Measurements from ENCODE around the gene COA6.
"Not testable (repeated sequence)": the region's sequence is repeated elsewhere in the genome, so short reads cannot be mapped to it uniquely, and the experiment has no call there.

COA6 gene

GRCh38 chr1:234371414-234371813 is 1.8 kb upstream of the COA6 start:
- no peak for DNase-seq

DNA sequence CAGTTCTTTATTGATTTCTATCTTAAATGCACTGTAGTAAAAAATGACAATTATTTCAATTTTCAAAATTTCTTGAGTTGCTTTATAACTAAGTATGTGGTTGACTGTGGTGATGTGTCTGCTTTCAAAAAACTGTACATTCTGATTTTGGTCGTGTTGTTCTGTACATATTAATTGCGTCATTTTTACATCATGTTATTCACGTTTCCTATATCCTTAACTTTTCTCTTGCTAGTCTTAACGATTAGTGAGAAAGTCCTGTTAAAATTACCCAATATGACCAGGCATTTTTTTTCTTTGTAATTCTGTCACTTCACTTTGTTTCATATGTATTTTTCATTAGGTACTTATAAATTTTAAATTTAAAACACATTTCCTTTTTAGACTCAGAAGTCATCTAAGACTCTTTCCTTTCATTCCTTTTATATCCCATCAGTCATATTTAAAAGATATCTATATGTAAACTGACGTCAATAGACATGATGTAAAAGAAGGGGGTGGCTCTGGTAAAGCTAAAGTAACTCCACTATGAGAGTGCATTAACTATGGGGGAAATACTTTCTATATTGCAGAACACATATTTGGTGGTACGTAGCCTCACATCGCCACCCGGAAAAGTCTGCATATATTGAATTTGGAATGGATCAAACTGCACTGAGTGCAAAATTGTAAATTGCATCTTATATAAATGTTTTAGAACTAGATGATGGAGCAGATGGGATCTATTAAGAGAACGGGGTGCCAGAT is 1.1 kb upstream of the COA6 start:
- DNase-seq: no peak

DNA sequence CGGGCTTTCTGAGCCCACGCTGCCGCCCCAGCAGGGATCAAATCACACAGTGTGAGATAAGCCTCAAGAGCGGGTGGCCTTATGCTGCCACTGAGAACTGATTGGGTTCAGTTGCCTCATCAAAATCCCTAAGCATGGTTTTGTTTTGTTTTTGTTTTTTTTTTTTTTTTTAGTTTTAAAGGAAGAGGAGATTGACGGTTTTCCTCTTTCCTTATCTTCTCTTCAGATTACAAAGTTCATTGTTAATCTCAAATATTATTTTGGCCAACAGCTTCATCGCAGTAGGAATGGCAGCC is 651 bp downstream of the COA6 start:
- no peak for DNase-seq

GRCh38 chr1:234375672-234376071 is 2.4 kb downstream of the COA6 start:
- DNase-seq: no peak

GRCh38 chr1:234379591-234380109 is 6.4 kb downstream of the COA6 start:
- DNase-seq: not testable (repeated sequence)

- no peak for DNase-seq
Measured at GRCh38 chr1:234381699-234382555, 8.7 kb downstream of the COA6 start.

DNA sequence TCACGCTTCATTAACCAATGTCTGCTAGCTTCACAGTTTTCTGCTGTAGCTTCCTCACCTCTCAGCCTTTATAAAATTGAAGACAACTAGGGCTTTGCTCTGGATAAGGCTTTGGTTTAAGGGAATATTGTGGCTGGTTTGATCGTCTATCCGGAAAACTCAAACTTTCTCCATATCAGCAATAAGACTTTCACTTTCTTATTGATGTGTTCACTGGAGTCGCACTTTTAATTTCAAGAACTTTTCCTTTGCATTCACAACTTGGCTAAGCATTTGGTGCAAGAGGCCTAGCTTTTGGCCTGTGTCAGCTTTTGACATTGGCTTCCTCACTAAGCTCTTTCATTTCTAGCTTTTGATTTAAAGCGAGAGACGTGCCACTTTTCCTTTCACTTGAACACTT is 12.9 kb downstream of the COA6 start:
- no peak for DNase-seq

- DNase-seq: no peak
Measured at GRCh38 chr1:234388094-234388493, 14.8 kb downstream of the COA6 start.

DNA sequence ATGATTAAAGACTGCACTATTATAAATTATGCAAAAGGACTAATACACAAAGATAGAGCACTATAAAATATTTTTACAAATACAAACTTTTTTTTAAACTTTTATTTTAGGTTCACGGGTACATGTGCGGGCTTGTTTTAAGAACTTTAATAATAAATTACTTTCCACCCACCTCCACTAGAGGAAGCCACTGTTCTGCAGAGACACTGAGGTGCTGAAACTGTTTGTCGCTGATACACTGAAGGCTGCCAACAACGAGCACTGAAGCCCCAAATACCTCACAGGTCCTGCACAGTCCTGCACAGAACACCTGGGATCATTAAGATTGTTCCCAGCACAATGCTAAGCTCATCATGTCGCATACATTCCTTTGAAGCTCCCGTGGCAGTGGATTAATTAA is 19.9 kb downstream of the COA6 start:
- DNase-seq: no peak

DNA sequence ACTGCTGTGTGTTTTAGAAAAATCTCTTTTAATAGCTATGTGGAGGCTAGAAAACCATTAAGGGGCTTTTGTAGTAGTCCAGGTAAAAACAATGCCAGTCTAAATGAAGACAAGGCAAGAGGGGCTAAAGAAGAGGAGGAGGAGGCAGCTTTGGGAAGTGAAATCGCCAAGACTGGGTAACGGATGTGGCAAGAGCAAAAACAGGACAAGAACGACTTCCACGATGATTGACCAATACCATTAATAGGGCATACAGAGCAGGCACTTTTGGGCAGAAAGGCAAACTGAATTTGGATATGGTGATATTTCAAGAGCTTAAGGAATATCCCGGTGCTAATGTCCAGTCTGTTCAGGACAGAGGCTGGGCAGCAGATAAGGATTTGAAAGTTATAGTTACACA is 22.0 kb downstream of the COA6 start:
- no peak for DNase-seq

GRCh38 chr1:234396092-234396491 is 22.8 kb downstream of the COA6 start:
- no peak for DNase-seq

DNA sequence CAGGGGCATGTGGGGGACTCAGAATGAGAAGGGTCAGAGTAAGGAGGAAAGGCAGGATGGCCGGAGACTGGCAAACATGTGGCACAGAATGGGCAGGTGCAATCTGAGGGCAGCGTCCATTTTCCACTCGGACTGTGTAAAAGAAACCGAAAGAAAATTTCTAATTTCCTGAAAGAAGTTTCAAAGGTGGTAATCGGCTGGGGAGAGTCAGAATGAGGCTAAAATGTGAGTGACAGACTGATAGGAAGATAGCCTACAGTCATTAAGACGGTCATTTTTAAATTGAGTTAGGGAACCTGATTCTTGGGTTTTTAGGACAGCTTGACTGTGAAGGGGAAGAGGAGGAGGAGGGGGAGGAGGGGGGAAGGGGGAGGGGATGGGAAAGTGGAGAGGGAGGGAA is 23.6 kb downstream of the COA6 start:
- no peak for DNase-seq

- DNase-seq: no peak
Measured at GRCh38 chr1:234397732-234398131, 24.5 kb downstream of the COA6 start.

GRCh38 chr1:234398849-234399381 is 25.7 kb downstream of the COA6 start:
- DNase-seq: no peak

DNA sequence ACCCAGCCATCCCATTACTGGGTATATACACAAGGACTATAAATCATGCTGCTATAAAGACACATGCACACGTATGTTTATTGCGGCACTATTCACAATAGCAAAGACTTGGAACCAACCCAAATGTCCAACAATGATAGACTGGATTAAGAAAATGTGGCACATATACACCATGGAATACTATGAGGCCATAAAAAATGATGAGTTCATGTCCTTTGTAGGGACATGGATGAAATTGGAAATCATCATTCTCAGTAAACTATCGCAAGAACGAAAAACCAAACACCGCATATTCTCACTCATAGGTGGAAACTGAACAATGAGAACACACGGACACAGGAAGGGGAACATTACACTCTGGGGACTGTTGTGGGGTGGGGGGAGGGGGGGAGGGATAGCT is 26.3 kb downstream of the COA6 start:
- not testable (repeated sequence) for DNase-seq

- no peak for DNase-seq
Measured at GRCh38 chr1:234400773-234401172, 27.5 kb downstream of the COA6 start.

DNA sequence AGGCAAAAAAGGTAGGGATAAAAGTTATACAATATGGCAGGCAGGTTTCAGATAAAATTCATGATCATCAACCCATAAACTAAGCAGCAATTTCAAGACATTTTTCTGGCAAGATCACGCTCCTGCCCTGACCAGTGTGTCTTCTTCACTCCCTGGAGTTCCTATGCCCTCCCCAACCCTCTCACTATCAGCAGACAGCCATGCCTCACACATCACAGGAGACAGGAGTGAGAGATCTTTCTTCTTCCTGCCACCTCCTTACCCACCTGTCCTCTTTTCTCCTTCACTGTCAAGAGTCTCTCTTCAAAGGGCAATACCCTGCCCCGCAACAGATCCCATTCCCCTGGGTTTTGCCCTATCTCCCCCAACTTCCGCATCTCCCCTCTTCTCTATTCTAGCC is 28.4 kb downstream of the COA6 start:
- DNase-seq: no peak

DNA sequence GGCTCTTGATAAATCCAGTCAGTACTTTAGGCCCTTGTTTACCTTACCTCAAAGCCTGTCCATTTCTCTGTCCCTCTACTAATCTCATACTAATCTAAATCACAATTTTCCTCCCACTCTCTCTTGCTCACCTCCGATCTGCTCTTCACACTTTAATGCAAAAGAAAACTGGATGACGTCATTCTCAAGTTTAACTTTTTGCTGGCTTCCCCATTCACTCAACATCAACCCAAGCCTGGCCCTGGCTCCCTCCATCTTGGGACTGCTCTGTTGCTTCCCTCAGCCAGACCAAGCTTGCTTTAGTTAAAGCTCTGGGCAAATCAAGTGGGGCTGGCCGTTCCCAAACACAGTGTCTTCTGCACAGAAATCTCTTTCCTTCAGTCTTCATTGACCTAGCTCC is 29.7 kb downstream of the COA6 start:
- no peak for DNase-seq

GRCh38 chr1:234405676-234406075 is 32.4 kb downstream of the COA6 start:
- DNase-seq: no peak

DNA sequence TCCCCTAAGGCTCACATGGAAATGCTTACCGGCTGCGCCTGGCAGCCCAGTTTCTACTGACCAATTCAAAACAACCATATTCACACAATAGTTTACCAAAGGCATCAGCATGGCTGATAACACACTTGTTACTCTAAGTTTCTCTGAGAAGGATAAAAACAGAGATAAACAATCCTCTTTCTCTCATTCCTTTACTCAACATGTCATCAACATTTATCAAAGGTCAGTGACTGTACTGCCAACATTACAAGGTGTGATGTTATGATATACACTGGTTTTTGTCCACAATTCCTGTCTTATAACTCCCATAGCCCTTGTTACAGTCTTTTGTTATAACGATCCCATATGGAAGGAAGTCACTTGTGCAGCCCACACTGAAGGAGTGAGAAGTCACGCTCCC is 33.6 kb downstream of the COA6 start:
- no peak for DNase-seq

GRCh38 chr1:234408757-234409156 is 35.5 kb downstream of the COA6 start:
- DNase-seq: peak; percentile 59

DNA sequence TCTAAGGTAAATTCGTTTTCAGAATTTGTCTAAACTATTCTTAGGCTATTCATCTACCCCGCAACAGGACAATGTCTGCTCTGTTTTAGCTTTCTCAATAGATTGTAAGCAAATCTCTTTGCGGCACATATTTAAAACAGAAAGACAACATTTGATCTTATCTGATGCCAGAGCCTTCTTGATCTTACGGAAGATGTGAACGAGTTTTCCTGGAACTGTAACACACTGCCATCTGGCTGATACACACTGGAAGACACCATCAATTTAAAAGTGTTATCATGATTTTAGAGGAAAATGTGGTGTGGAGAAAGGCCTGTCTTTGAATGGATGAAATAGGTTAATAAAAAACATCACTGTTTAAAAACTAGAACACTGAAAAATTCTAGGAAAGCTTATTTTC is 36.1 kb downstream of the COA6 start:
- DNase-seq: peak; percentile 11

GRCh38 chr1:234412830-234413229 is 39.6 kb downstream of the COA6 start:
- DNase-seq: no peak

GRCh38 chr1:234413485-234413884 is 40.2 kb downstream of the COA6 start:
- no peak for DNase-seq

Data from activated CD4-positive, alpha-beta T cell treated with anti-CD3 and anti-CD28 coated beads, Interleukin-2, amount 50 U/mL, for 1 hour (primary cell).